Keratinocyte (primary cell): ENCODE results near the gene NEGR1.

Experiments used
- EZH2 ChIP-seq: IDR thresholded peaks from one replicate; pipeline ENCODE4 v1.6.1; 2012; ENCODE audit warnings: inconsistent platforms, mild to moderate bottlenecking, low read length, moderate library complexity
- TF ChIP-seq, protein P1 (sequence below), 3 experiments: IDR thresholded peaks in 1 of 3; conservative IDR thresholded peaks in 1 of 3; optimal IDR thresholded peaks in 1 of 3; 2 replicates in 2 of 3; 3 replicates in 1 of 3; pipeline versions ENCODE3 to v1.5.1; 2011; ENCODE audit warnings: low read length in 3 of 3, mild to moderate bottlenecking in 3 of 3, moderate library complexity in 2 of 3, control low read depth in 1 of 3, inconsistent platforms in 1 of 3; ENCODE audit not compliant: insufficient read depth in 2 of 3; ENCODE audit errors: extremely low read depth in 1 of 3

- TF ChIP-seq, protein P1, sequence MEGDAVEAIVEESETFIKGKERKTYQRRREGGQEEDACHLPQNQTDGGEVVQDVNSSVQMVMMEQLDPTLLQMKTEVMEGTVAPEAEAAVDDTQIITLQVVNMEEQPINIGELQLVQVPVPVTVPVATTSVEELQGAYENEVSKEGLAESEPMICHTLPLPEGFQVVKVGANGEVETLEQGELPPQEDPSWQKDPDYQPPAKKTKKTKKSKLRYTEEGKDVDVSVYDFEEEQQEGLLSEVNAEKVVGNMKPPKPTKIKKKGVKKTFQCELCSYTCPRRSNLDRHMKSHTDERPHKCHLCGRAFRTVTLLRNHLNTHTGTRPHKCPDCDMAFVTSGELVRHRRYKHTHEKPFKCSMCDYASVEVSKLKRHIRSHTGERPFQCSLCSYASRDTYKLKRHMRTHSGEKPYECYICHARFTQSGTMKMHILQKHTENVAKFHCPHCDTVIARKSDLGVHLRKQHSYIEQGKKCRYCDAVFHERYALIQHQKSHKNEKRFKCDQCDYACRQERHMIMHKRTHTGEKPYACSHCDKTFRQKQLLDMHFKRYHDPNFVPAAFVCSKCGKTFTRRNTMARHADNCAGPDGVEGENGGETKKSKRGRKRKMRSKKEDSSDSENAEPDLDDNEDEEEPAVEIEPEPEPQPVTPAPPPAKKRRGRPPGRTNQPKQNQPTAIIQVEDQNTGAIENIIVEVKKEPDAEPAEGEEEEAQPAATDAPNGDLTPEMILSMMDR (optimal IDR thresholded peaks at IDR 0.05 in 1 of 3, IDR thresholded peaks at IDR 0.05 in 1 of 3, conservative IDR thresholded peaks at IDR 0.05 in 1 of 3; ENCODE audit: extremely low read depth in 1 of 3, insufficient read depth in 2 of 3, low read length in 3 of 3), result no peak
- no peak for TF ChIP-seq EZH2
Observed at GRCh38 chr1:72109916-72110315, 172.4 kb downstream of the NEGR1 start.
